ENCODE data around the gene ECE1. TPM values are rescaled to one million over a fixed set of nuclear protein-coding genes. Genes with fewer than 3 reads are reported as not detected.
A peak's percentile ranks its signal among the peaks of the same experiment; 100 is the strongest.
"Not testable (repeated sequence)": the region's sequence is repeated elsewhere in the genome, so short reads cannot be mapped to it uniquely, and the experiment has no call there.

Gene ECE1
- total and polyA plus RNA-seq, 11 donors, result 37.3 to 140 (median 59.4) TPM

DNA sequence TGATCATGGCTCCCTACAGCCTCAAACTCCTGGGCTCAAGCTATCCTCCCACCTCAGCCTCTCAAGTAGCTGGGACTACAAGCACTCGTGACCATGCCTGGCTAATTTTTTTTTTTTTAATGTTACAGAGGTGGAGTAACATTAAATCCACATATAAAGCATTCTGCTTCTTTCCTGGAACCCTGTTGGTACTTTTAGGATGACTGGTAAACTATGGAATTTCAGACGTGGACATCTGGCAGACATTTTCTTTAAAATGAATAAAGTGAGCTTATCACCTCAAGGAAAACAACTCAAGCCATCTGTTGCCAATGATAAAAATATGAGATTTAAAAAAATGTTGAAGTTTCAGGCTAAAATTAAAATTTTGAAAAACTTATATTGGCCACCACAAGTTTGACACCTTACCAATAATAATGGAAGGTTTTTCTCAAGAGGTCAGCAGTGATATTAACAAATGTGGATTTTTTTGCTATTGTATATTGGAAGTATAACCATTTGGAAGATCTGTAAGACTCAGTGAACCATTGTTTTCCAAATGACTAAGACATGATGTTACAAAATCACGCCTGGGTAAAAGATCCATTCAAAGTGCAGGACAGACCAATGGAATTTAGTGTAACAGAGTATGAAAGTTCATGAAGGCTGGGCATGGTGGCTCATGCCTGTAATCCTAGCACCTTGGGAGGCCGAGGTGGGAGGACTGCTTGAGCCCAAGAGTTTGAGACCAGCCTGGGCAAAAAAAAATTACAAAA lies 60.8 kb downstream of the ECE1 start:
- WGBS, 4 donors, result 92 to 94% (median 93%) methylated on average over 4 of the region's 4 CpGs
- TF ChIP-seq POLR2A (IDR thresholded peaks at IDR 0.05), result no peak
- TF ChIP-seq CTCF (IDR thresholded peaks at IDR 0.05), result no peak

DNA sequence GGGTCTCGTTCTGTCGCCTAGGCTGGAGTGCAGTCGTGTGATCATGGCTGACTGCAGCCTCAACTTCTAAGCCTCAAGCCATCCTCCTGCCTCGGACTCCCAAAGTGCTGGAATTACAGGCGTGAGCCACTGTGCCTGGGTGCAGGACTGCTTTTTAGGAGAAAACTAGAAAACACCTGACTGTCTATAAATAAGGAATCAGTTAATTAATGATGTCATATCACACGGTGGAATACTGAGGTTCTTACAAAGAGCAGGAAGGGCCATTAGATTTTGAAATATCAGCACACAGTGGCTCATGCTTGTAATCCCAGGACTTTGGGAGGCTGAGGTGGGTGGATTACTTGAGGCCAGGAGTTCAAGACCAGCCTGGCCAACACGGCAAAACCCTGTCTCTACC lies 62.0 kb downstream of the ECE1 start:
- H3K27ac ChIP-seq; H3K9me3 ChIP-seq; ATAC-seq; intact Hi-C loops (cut with DNase I); DNase-seq; H3K4me3 ChIP-seq; H3K4me1 ChIP-seq; H3K27me3 ChIP-seq: not testable (repeated sequence)
- 89 to 95% (median 93%) methylated on average over 7 of the region's 7 CpGs for WGBS, 4 donors
- peaks cover 0 to 99% (median 92%) of the 10 kb centered on the region in 9 donors for H3K36me3 ChIP-seq

More for the DNA sequence above, 60.8 kb downstream of the ECE1 start:
- ATAC-seq (no peak), DNase-seq (no peak)
- no peak overlapping the region for H3K4me3 ChIP-seq
- intact Hi-C loops (cut with DNase I), result no loop called here
- H3K36me3 ChIP-seq, result peaks cover 0 to 99% (median 92%) of the 10 kb centered on the region in 9 donors
- no peak overlapping the region for H3K27ac ChIP-seq
- H3K9me3 ChIP-seq, result no peaks in the 10 kb centered on the region
- peaks cover 0 to 1% (median 0%) of the 10 kb centered on the region in 12 donors for H3K4me1 ChIP-seq
- no peaks in the 10 kb centered on the region for H3K27me3 ChIP-seq

- intact Hi-C loops (cut with DNase I), result no loop called here
Observed at GRCh38 chr1:21225065-21225464, 65.2 kb downstream of the ECE1 start.

GRCh38 chr1:21220815-21221214 lies 69.4 kb downstream of the ECE1 start:
- H3K4me1 ChIP-seq, result no peaks in the 10 kb centered on the region
- intact Hi-C loops (cut with DNase I), result no loop called here
- DNase-seq (no peak), ATAC-seq (peak in 1 of 4 donors; percentile 6)
- H3K27ac ChIP-seq, result no peak overlapping the region
- H3K9me3 ChIP-seq, result no peaks in the 10 kb centered on the region
- 65 to 69% (median 67%) methylated on average over 7 of the region's 7 CpGs for WGBS, 4 donors
- TF ChIP-seq POLR2A (IDR thresholded peaks at IDR 0.05) (no peak), CTCF (IDR thresholded peaks at IDR 0.05) (no peak)
- no peak overlapping the region for H3K4me3 ChIP-seq
- H3K36me3 ChIP-seq, result peaks cover 0 to 85% (median 78%) of the 10 kb centered on the region in 9 donors
- H3K27me3 ChIP-seq, result no peaks in the 10 kb centered on the region

More at GRCh38 chr1:21225065-21225464, 65.2 kb downstream of the ECE1 start:
- Histone ChIP-seq H3K27ac (no peak overlapping the region), H3K27me3 (no peaks in the 10 kb centered on the region), H3K9me3 (no peaks in the 10 kb centered on the region), H3K4me1 (no peaks in the 10 kb centered on the region), H3K36me3 (peaks cover 0 to 100% (median 94%) of the 10 kb centered on the region in 9 donors), H3K4me3 (no peak overlapping the region)
- ATAC-seq (peak in 1 of 4 donors; percentile 10), DNase-seq (no peak)
- 96% methylated on average over 29 to 33 of the region's 33 CpGs for WGBS, 4 donors
- TF ChIP-seq POLR2A (IDR thresholded peaks at IDR 0.05) (no peak), CTCF (IDR thresholded peaks at IDR 0.05) (no peak)

All from heart left ventricle (tissue), 16 donors.